A673 (cell line): Measurements from ENCODE around the gene DACT1.

Experiments
- CTCF ChIP-seq: fragments of 300-800, 200-600 bp; sonication (generic); conservative IDR thresholded peaks from 2 replicates; pipeline ENCODE4 v1.5.1; 2017; ENCODE audit warnings: low read depth, mild to moderate bottlenecking, antibody characterized with exemption, low read length, moderate library complexity, mixed read lengths
- EZH2 ChIP-seq: fragments of 200-600 bp; sonication (generic); IDR thresholded peaks from 2 replicates; pipeline ENCODE4 v1.6.1; 2017; ENCODE audit warnings: borderline replicate concordance, low read depth, mild to moderate bottlenecking, mixed read lengths, antibody characterized with exemption, low read length; ENCODE audit not compliant: poor library complexity, severe bottlenecking

- TF ChIP-seq CTCF: no peak
- TF ChIP-seq EZH2: no peak
Measured at GRCh38 chr14:58656671-58657411, 19.1 kb downstream of the DACT1 start.
